ENCODE results near the gene SPATA31C1. TPM values are rescaled to one million over a fixed set of nuclear protein-coding genes. Genes with fewer than 3 reads are reported as not detected.
"Not testable (repeated sequence)": the region's sequence is repeated elsewhere in the genome, so short reads cannot be mapped to it uniquely, and the experiment has no call there.

The SPATA31C1 gene
- not detected for total RNA-seq

GRCh38 chr9:87917662-87918061, at the start of gene SPATA31C1:
Gene SPATA31C1, plus strand, starts transcription at chr9:87917962.
- no CpG with 5 or more reads among the region's 8 CpGs for WGBS, 2 donors
- not testable (repeated sequence) for H3K27ac ChIP-seq; H3K4me1 ChIP-seq; DNase-seq; H3K36me3 ChIP-seq; H3K4me3 ChIP-seq; H3K27me3 ChIP-seq; ATAC-seq (ENCODE audit: low FRiP score in 2 of 2); H3K9me3 ChIP-seq

DNA sequence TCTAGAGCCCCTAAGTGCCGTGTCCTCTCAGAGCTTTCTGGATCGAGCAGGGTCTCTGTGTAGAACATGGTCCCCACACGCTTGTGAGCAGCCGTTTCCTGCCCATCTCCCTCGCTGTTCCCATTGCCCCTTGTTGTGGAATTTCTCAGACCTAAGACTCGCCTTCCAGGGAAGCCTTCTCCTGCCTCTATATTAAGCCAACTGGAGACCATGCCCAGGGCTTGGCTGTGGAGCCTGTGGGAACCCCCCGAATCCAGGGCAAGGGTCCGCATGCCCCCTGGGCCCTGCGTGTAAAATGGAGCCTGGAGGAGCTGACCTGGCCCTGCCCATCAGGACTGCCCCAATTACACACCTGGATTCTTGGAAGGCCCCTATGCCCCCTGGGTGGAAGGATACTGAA, 49.6 kb upstream of the SPATA31C1 start:
- ATAC-seq (ENCODE audit: low FRiP score in 2 of 2) (no peak), DNase-seq (peak in 1 of 2 donors; percentile 29)
- TF ChIP-seq POLR2AphosphoS5 (IDR thresholded peaks at IDR 0.05), result no peak
- TF ChIP-seq, protein P1, sequence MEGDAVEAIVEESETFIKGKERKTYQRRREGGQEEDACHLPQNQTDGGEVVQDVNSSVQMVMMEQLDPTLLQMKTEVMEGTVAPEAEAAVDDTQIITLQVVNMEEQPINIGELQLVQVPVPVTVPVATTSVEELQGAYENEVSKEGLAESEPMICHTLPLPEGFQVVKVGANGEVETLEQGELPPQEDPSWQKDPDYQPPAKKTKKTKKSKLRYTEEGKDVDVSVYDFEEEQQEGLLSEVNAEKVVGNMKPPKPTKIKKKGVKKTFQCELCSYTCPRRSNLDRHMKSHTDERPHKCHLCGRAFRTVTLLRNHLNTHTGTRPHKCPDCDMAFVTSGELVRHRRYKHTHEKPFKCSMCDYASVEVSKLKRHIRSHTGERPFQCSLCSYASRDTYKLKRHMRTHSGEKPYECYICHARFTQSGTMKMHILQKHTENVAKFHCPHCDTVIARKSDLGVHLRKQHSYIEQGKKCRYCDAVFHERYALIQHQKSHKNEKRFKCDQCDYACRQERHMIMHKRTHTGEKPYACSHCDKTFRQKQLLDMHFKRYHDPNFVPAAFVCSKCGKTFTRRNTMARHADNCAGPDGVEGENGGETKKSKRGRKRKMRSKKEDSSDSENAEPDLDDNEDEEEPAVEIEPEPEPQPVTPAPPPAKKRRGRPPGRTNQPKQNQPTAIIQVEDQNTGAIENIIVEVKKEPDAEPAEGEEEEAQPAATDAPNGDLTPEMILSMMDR (IDR thresholded peaks at IDR 0.05), result no peak
- Histone ChIP-seq H3K9me3 (no peaks in the 10 kb centered on the region), H3K27me3 (no peaks in the 10 kb centered on the region), H3K4me1 (no peaks in the 10 kb centered on the region), H3K36me3 (no peaks in the 10 kb centered on the region), H3K27ac (no peak overlapping the region), H3K4me3 (no peak overlapping the region)
- WGBS, 2 donors, result 93 to 98% methylated on average over 6 to 9 of the region's 9 CpGs

GRCh38 chr9:87868635-87869034, 49.1 kb upstream of the SPATA31C1 start:
- WGBS, 2 donors, result 83 to 100% methylated on average over 1 of the region's 3 CpGs
- Histone ChIP-seq H3K27me3 (no peaks in the 10 kb centered on the region), H3K4me1 (no peaks in the 10 kb centered on the region), H3K9me3 (no peaks in the 10 kb centered on the region), H3K4me3 (no peak overlapping the region), H3K27ac (no peak overlapping the region), H3K36me3 (no peaks in the 10 kb centered on the region)
- DNase-seq, result no peak
- ATAC-seq (ENCODE audit: low FRiP score in 2 of 2), result no peak
- TF ChIP-seq POLR2A (IDR thresholded peaks at IDR 0.05), result no peak
- TF ChIP-seq, protein P1 (IDR thresholded peaks at IDR 0.05), result no peak
- TF ChIP-seq POLR2AphosphoS5 (IDR thresholded peaks at IDR 0.05), result no peak
- no peak for TF ChIP-seq EP300 (IDR thresholded peaks at IDR 0.05)

DNA sequence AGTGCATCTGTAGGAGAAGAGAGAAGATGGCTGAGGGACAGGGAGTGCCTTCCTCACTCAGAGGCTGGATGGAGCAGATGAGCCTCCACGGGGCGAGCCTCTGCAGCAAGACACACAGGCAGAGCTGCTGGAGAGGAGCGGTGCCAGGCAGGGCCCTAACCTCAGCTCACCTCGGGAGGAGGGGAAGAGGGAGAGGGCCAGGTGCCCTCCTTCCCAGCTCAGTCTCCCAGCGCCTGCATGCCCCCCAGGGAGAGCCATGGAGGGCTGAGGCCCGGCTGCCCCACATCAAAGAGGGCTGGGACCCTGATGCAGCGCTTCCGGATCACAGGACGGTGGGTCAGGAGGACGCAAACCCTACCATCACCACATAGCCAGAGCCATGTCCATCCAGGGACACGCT, 48.7 kb upstream of the SPATA31C1 start:
- ATAC-seq (ENCODE audit: low FRiP score in 2 of 2), result peak in 1 of 2 donors; percentile 4
- Histone ChIP-seq H3K4me3 (no peak overlapping the region), H3K27ac (no peak overlapping the region), H3K36me3 (no peaks in the 10 kb centered on the region), H3K27me3 (no peaks in the 10 kb centered on the region), H3K4me1 (no peaks in the 10 kb centered on the region), H3K9me3 (no peaks in the 10 kb centered on the region)
- DNase-seq, result no peak
- TF ChIP-seq EP300 (IDR thresholded peaks at IDR 0.05), result no peak
- TF ChIP-seq POLR2AphosphoS5 (IDR thresholded peaks at IDR 0.05), result no peak
- TF ChIP-seq POLR2A (IDR thresholded peaks at IDR 0.05), result no peak
- TF ChIP-seq, protein P1 (IDR thresholded peaks at IDR 0.05), result no peak
- 90 to 95% methylated on average over 9 to 11 of the region's 11 CpGs for WGBS, 2 donors

GRCh38 chr9:87871425-87872078, 46.2 kb upstream of the SPATA31C1 start:
- Histone ChIP-seq H3K36me3 (no peaks in the 10 kb centered on the region), H3K9me3 (no peaks in the 10 kb centered on the region), H3K4me1 (no peaks in the 10 kb centered on the region), H3K4me3 (no peak overlapping the region), H3K27ac (no peak overlapping the region), H3K27me3 (no peaks in the 10 kb centered on the region)
- ATAC-seq (ENCODE audit: low FRiP score in 2 of 2) (no peak), DNase-seq (no peak)
- WGBS, 2 donors, result 88 to 99% methylated on average over 6 to 7 of the region's 7 CpGs
- TF ChIP-seq EP300 (IDR thresholded peaks at IDR 0.05) (no peak), POLR2AphosphoS5 (IDR thresholded peaks at IDR 0.05) (no peak), POLR2A (IDR thresholded peaks at IDR 0.05) (no peak)
- TF ChIP-seq, protein P1 (IDR thresholded peaks at IDR 0.05), result no peak

All from upper lobe of left lung (tissue), 6 donors.